Measurements from ENCODE around the gene PTPN11.
"Not testable (repeated sequence)": the region's sequence is repeated elsewhere in the genome, so short reads cannot be mapped to it uniquely, and the experiment has no call there.

PTPN11 gene

DNA sequence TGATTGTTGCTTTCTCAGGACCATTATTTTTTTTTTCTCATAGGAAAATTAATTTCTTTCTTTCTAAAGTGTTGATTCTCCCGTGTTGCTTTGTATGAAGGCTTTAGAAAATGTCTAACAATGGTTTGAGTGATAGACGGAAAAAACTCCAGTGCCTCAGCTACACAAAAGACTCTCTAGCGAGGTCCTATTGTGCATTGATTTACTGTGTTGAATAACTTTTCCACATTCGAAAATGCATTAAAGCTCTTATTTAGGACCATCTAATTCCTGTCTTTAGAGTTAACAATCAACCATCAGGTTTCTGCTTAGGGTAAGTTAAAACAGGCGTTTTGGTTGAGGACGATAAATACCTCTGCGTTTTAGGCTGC is 99.6 kb downstream of the PTPN11 start:
- no peak for DNase-seq

DNA sequence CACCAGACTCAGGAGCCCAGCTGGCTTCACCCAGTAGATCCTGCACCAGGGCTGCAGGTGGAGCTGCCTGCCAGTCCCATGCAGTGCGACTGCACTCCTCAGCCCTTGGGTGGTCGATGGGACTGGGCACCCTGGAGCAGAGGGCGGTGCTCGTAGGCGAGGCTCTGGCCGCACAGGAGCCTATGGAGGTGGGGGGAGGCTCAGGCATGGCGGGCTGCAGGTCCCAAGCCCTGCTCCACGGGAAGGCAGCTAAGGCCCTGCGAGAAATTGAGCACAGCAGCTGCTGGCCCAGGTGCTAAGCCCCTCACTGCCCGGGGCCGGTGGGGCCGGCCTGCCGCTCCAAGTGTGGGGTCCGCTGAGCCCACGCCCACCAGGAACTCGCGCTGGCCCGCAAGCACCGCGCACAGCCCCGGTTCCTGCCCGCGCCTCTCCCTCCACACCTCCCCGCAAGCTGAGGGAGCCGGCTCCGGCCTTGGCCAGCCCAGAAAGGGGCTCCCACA is 101.1 kb downstream of the PTPN11 start:
- DNase-seq = not testable (repeated sequence)

- no peak for DNase-seq
Observed at GRCh38 chr12:112523856-112524255, 105.1 kb downstream of the PTPN11 start.

GRCh38 chr12:112524269-112524668 is 105.5 kb downstream of the PTPN11 start:
- no peak for DNase-seq

DNA sequence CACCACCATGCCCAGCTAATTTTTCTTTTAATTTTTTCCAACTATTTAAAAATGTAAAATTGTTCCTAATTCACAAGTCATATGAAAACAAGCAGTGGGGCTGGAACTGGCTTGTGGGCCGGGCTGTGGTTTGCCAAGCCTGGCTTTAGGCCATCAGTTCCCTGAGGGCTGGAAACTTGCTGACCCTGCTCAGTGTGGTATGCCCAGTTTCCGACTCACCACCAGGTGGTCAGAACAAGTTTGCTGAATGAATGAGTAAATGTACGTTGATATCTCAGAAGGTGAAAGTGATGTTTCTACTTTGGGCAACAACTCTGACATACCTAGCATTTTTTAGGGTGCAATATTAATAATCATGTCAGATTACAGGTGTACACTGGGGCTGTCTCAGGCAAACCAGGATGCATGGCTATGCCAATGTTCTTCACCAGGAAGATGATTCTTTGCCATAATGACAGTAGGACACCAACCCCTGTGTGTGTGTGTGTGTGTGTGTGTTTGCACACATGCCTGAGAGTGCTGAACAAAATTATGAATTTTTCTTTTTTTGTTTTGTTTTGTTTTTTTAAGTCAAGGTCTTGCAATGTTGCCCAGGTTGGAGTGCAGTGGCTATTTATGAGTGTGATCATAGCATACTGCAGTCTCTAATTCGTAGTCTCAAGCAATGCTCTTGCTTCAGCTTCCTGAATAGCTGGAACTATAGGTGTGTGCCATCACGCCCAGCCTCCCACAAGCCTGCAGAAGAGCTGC is 106.1 kb downstream of the PTPN11 start:
- peak; percentile 94 for DNase-seq

- no peak for DNase-seq
Observed at GRCh38 chr12:112525426-112525809, 106.7 kb downstream of the PTPN11 start.

DNA sequence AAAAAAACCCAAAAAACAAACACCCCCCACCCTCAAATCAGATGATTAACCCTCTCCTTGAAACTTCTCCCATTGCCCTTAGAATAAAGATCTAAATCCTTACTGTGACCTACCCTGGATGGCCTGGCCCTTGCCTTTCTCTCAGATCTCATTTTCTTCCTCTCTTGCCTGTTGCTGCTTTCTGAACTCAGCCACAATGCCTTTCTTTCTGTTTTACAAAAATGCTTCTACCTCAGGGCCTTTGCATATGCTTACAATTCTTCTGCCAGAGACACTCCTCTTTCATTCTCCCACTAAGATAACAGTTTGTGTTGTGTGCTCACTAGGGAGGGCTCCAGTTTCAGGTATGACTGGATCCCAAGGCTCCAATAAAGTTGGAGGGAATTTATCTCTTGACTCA is 108.3 kb downstream of the PTPN11 start:
- no peak for DNase-seq

DNA sequence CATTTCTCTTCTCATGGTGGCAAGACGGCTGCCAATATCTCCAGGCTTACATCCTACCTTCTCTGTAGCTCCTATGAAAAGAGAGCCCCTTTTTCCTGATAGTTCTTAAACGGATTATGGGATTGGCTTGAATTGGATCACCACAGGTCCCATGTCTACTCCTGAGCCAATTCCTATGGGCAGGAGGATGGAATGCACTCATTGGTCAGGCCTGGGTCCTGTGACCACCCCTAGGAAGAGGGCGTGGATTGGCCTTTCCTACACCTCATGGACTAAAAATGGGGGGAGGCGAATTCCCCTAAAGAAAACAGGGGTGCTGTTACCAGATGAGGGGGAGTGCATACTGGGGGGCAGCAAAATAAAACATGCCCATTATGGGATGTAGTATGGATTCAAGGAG is 108.8 kb downstream of the PTPN11 start:
- DNase-seq = no peak

DNA sequence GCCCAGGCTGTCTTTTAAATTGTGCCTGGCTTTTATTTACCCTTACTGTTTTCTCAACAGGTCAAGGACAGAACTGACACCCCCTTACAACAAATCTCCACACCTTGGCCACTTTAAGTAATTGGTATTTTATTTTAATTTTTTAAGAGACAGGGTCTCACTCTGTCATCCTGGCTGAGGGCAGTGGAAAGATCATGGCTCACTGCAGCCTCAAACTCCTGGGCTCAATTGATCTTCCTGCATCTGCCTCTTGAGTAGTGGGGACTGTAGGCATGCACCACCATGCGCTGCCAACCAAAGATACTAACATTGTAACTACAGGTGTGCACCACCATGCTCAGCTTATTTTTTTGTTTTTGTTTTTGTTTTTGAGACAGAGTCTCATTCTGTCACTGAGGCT is 109.8 kb downstream of the PTPN11 start:
- DNase-seq = no peak

GRCh38 chr12:112530941-112531340 is 112.2 kb downstream of the PTPN11 start:
- DNase-seq = no peak

GRCh38 chr12:112532106-112532505 is 113.4 kb downstream of the PTPN11 start:
- DNase-seq = no peak

DNA sequence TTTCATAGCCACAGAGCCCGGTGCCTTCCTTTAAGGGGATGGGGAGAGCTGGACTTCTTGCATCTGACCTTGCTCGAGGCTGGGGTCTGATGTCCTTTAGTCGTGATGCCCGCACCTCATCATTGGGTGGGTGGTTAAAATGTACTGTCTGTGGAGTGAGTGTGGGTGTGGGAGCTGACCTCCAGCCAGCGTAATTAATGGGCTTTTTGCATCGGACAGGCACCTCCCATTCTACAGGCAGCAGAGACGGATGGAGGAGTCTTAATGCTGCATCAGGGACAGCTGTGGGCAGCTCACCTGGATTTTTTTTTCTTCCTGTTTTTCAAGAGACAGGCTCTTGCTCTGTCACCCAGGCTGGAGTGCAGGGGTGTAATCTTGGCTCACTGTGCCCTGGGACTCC is 114.8 kb downstream of the PTPN11 start:
- peak; percentile 47 for DNase-seq

DNA sequence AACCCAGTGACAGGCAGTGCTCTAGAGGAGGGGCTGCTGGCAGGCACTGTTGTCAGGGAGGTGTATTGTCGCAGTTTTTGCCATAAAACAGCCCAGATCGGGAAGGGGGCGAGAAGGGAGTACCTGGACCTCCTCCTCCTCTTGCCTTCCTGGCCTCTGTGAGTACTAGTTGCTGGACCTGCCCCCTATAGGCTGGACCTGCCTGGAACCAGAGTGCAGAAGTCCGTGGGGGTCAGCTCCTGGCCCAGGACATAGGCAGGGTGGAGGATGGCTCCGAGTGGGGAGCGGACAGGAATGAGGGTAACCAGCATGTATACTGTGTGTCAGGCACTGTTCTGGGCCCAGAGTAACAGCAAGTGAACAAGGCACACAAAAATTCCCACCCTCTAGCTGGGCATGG is 116.3 kb downstream of the PTPN11 start:
- no peak for DNase-seq

DNA sequence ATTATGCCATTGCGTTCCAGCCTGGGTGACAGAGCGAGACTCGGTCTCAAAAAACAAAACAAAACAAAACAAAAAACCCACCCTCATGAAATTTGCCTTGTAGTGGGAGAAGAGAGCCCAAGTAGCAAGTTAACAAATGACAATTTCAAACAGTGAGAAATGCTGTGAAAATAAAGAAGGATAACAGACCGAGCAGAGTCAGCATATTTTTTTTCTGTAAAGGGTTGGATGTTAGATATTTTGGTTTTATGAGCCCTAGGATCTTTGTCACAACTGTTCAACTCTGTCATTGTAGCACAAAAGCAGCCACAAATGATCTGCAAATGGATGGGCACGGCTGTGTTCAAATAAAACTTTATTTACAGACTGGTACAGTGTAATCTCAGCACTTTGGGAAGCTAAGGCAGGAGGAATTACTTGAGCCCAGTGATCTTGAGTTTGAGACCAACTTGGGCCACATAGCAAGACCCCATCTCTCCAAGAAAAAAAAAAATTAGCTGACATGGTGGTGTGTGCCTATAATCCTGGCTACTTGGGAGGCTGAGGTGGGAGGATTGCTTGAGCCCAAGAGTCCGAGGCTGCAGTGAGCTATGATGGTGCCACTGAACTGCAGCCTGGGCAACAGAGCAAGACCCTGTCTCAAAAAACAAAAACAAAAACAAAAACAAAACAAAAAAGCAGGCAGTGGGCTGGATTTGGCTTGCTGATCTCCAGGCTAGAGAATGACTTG is 117.1 kb downstream of the PTPN11 start:
- no peak for DNase-seq

DNA sequence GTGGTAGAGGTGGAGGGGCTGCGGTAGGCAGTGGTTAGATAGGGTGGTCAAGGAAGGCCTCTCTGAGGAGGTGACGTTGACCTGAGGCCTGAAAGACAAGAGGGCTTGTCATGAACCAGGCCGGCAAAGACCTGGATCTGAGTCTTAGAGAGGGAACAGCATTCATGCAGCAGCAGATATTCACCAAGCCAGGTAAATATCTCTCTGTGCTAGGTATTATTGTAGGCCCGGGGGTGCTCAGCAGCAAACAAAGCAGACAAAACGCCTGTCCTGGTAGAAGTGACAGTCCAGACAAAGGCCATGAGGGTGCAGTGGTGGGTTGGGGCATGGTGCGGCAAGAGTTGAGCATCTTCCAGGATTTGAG is 117.6 kb downstream of the PTPN11 start:
- DNase-seq = no peak

- peak; percentile 87 for DNase-seq
Observed at GRCh38 chr12:112537710-112538396, 119.1 kb downstream of the PTPN11 start.

GRCh38 chr12:112538740-112539139 is 120.0 kb downstream of the PTPN11 start:
- DNase-seq = no peak

GRCh38 chr12:112539221-112539620 is 120.5 kb downstream of the PTPN11 start:
- DNase-seq = no peak

GRCh38 chr12:112540021-112540420 is 121.3 kb downstream of the PTPN11 start:
- DNase-seq = no peak

DNA sequence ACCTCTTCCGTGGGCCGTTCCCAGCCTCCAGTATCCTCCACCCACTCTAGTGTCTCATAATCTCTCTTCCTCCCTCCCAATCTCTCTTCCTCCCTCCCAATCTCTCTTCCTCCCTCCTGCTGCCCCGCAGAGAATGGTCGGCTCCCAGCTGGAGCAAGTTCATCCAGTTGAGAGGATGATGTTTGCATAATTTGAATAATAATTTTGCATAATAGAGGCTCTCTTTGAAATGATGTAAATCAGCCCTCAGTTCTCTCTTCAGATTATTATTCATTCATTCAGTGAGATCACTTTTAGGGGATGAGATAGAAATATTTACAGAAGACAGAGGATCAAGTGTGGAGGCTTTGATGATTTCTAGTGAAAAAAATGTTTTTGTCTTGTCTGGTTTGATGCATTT is 125.0 kb downstream of the PTPN11 start:
- DNase-seq = no peak

DNA sequence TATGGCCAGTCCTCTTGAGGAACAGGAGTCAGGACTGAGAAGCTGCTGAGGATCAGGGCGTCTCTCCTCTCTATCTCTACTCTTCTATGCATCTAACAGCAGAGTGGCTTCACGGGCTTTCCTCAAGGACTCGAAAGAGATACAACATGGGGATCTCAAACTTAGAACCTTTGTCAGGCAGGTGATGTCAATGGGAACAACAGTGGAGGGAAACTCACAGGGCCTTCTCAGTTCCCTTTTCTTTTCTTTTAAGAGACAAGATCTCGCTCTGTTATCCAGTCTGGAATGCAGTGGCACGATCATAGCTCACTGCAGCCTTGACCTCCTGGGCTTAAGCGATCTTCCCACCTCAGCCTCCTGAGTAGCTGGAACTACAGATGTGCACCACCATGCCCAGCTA is 127.6 kb downstream of the PTPN11 start:
- DNase-seq = peak; percentile 33

DNA sequence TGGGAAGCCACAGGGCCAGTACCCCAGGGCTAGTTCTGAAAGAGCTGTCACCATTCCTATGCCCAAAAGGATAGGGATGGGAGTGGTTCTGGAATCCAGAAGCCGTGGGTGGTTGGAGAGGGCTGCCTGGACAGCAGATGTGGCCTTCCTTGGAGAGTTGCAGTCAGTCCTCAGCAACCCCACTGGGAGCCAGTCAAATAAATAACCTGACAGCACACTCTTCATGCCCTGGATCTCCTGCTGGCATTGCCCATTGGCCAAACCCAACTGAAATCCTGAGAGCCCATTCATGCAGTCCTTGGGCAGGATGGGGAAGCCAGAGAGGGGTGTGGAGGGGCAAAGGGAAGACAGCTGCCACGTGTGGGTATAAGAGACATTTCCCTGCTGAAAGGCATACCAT is 128.2 kb downstream of the PTPN11 start:
- no peak for DNase-seq

- no peak for DNase-seq
Observed at GRCh38 chr12:112549031-112549430, 130.3 kb downstream of the PTPN11 start.

DNA sequence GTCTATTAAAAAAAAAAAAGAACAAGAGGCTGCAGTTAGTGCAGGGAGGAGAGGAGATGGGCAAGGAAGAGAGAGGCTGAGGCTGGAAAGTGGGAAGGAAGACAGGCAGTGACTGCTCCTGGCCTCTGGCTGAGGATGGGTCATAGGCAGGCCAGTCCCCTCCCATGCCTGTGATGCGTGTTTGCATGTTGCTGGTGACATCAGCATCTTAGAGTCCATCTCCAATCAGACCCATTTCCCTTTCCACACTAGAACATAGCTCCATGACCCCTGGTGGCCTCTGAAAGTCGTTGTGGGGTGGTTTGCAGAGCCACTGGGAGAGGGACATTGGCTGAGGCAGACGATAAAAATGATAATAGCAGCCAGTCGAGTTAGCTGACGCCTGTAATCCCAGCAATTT is 132.9 kb downstream of the PTPN11 start:
- no peak for DNase-seq

Data from RPMI8226 (cell line).